OCI-LY3 (cell line): Measurements from ENCODE around the gene SPRY1.

Source experiments
- H2AFZ ChIP-seq: fragments of 200-600, 300-600 bp; shearing (Covaris generic); 2 replicates; pipeline ENCODE4 v1.6.0; 2014; ENCODE audit warnings: antibody characterized with exemption, low read depth, low read length
- H3K27ac ChIP-seq: fragments of 200-600, 300-600 bp; sonication (generic); 2 replicates; pipeline ENCODE4 v1.5.1; 2014; ENCODE audit warnings: mild to moderate bottlenecking, low read length, moderate library complexity, mixed read lengths
- H3K27me3 ChIP-seq: fragments of 200-600, 300-600 bp; sonication (generic); 2 replicates; pipeline ENCODE4 v1.6.1; 2014; ENCODE audit warnings: low read depth, low read length, mixed read lengths
- H3K36me3 ChIP-seq: fragments of 200-600, 300-600 bp; sonication (generic); replicated peaks from 2 replicates; pipeline ENCODE3; 2014; ENCODE audit warnings: low read depth, low read length, mixed read lengths
- H3K4me1 ChIP-seq: fragments of 300-600, 200-600 bp; sonication (generic); 2 replicates; pipeline ENCODE4 v1.6.1; 2014; ENCODE audit warnings: low read length, mixed read lengths
- H3K4me2 ChIP-seq: fragments of 200-600, 300-600 bp; sonication (generic); 2 replicates; pipeline ENCODE4 v1.6.1; 2014; ENCODE audit warnings: low read length, mixed read lengths
- H3K4me3 ChIP-seq: fragments of 300-600, 200-600 bp; sonication (generic); 2 replicates; pipeline ENCODE4 v1.5.1; 2014; ENCODE audit warnings: antibody characterized with exemption, mild to moderate bottlenecking, low read length, moderate library complexity
- H3K79me2 ChIP-seq: fragments of 300-600, 200-600 bp; shearing (Covaris generic); 2 replicates; pipeline ENCODE4 v1.6.1; 2014; ENCODE audit warnings: mild to moderate bottlenecking, low read length, mixed read lengths
- H3K9ac ChIP-seq: fragments of 300-600, 200-600 bp; shearing (Covaris generic); 2 replicates; pipeline ENCODE4 v1.6.0; 2014; ENCODE audit warnings: mild to moderate bottlenecking, low read length, moderate library complexity
- H3K9me3 ChIP-seq: fragments of 200-600, 300-600 bp; shearing (Covaris generic); 2 replicates; pipeline ENCODE4 v1.6.1; 2014; ENCODE audit warnings: low read length, mixed read lengths; ENCODE audit not compliant: insufficient read depth
- H4K20me1 ChIP-seq: fragments of 200-600, 300-600 bp; sonication (generic); 2 replicates; pipeline ENCODE4 v1.6.1; 2016; ENCODE audit warnings: low read length, mixed read lengths; ENCODE audit not compliant: insufficient read depth
- CTCF ChIP-seq: fragments of 200-600, 300-600 bp; sonication (generic); IDR thresholded peaks from 2 replicates; pipeline ENCODE4 v1.5.1; 2014; ENCODE audit warnings: antibody characterized with exemption, low read length, low read depth
- EZH2phosphoT487 ChIP-seq: fragments of 200-600 bp; shearing (Covaris generic); IDR thresholded peaks from 2 replicates; pipeline ENCODE4 v1.6.1; 2018; ENCODE audit warnings: antibody characterized with exemption, mixed run types, low read depth

Gene SPRY1

DNA sequence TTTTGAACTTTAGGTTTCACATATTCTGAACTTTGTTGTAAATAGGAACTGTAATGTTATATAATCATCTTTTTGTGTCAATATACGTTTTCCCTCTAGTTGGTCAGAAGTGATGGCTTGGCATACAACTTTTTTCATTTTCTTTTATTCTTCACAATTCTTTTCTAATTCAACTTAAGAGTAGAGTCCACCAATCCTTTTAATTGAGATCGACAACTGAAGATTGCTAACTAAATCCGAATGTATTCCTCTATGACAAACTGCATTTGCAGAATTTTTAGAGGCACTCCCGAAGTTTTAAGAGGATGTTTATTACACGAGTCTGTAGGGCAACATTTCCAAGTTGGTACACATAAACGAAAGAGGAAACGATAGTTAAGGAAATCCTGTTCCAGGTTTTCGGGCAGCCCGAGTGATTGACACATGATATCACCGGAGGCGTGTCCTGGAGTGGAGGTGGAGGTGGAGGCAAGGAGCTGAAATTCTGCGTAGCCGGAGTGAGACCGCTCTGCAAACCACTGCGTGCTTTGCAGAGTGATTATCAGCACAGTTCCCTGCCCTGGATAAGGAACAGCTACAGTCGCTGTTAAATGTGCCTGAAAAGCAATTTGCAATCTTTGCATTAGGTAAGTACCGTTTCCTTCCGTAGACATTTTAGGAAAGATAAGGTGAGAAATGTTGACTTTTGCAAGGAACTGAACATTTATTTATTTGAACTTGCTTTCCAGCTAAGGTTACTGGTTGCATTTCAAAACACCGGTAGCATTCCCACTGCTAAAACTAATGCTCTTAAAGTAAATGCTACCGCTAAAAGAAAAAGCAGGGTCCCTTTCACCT lies at the start of gene SPRY1:
Gene SPRY1, plus strand, starts transcription at position 489 of the 837 bp plus-strand sequence. CDS start 4,797 bp downstream, outside the sequence.
- Histone ChIP-seq H3K27me3 (peaks cover 45% of the 10 kb centered on the region), H3K9me3 (no peaks in the 10 kb centered on the region), H3K36me3 (no peaks in the 10 kb centered on the region), H3K4me1 (peaks cover 9% of the 10 kb centered on the region), H3K4me2 (peak within 1 kb of the TSS; percentile 96), H3K9ac (peak within 1 kb of the TSS; percentile 67), H4K20me1 (no peaks in the 10 kb centered on the region), H3K79me2 (no peaks in the 10 kb centered on the region), H3K4me3 (peak within 1 kb of the TSS; percentile 79), H3K27ac (no peak within 1 kb of the TSS), H2AFZ (peak within 1 kb of the TSS; percentile 61)
- TF ChIP-seq CTCF (no peak; the same call in 1 of the 2 replicates), EZH2phosphoT487 (no peak)

- H3K79me2 ChIP-seq: no peaks in the 10 kb centered on the region
- TF ChIP-seq CTCF (no peak), EZH2phosphoT487 (no peak)
- no peak overlapping the region for H3K27ac ChIP-seq
- H3K4me1 ChIP-seq: peaks cover 7% of the 10 kb centered on the region
- no peaks in the 10 kb centered on the region for H4K20me1 ChIP-seq
- no peaks in the 10 kb centered on the region for H3K36me3 ChIP-seq
- no peaks in the 10 kb centered on the region for H3K9me3 ChIP-seq
- H3K4me2 ChIP-seq: no peak overlapping the region
- H3K9ac ChIP-seq: no peak overlapping the region
- H3K27me3 ChIP-seq: no peaks in the 10 kb centered on the region
- no peak overlapping the region for H3K4me3 ChIP-seq
- no peak overlapping the region for H2AFZ ChIP-seq
Measured at GRCh38 chr4:123346951-123347350, 49.6 kb upstream of the SPRY1 start.

- TF ChIP-seq CTCF (no peak), EZH2phosphoT487 (no peak)
Measured at GRCh38 chr4:123348946-123349345, 47.6 kb upstream of the SPRY1 start.

DNA sequence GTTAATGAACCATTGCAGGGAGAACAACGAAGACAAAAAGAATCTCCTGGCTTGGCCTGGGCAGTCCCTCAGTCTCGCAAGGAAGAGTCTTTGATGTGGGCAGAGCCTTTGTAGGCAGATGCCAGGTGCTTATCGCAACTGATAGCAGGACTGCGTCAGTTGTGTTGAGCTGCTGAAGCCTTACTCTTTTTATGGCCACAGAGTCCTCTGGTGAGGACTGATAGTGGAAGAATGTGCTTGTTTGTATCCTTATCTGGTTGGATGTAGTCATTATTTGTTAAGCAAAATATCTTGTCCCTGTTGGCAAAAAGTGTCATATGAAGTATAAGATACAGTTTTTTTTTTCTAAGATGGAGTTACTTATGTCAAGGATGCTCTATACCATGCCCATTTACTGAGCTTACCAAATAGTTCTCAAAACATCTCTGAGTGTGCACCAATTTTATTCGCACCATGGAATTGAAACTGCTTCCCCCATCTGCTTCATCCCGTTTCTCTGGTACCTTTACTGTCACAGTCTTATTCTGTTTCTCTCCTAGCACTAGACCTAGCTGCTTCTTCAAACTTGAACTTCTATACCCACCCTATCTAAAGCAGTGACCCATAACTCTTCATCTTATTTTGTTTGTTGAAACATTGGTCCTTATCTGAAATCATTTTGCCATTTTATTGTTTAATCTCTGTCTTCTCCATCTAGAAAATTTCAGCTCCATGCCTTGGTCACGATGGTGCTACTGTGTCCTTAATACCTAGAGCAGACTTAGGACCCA lies 47.0 kb upstream of the SPRY1 start:
- Histone ChIP-seq H3K36me3 (no peaks in the 10 kb centered on the region), H3K9ac (no peak overlapping the region), H3K4me1 (no peaks in the 10 kb centered on the region), H4K20me1 (no peaks in the 10 kb centered on the region), H3K79me2 (no peaks in the 10 kb centered on the region), H3K4me2 (no peak overlapping the region), H3K27me3 (no peaks in the 10 kb centered on the region), H2AFZ (peak overlapping the region; percentile 33; the same call in 1 of the 2 replicates), H3K27ac (no peak overlapping the region), H3K9me3 (no peaks in the 10 kb centered on the region), H3K4me3 (no peak overlapping the region)
- TF ChIP-seq EZH2phosphoT487: no peak
- TF ChIP-seq CTCF: no peak

More at GRCh38 chr4:123348946-123349345, 47.6 kb upstream of the SPRY1 start:
- H2AFZ ChIP-seq: no peak overlapping the region
- H3K4me2 ChIP-seq: no peak overlapping the region
- H3K4me3 ChIP-seq: no peak overlapping the region
- no peak overlapping the region for H3K9ac ChIP-seq
- no peak overlapping the region for H3K27ac ChIP-seq
- no peaks in the 10 kb centered on the region for H3K9me3 ChIP-seq
- H4K20me1 ChIP-seq: no peaks in the 10 kb centered on the region
- no peaks in the 10 kb centered on the region for H3K79me2 ChIP-seq
- peaks cover 6% of the 10 kb centered on the region for H3K4me1 ChIP-seq
- H3K36me3 ChIP-seq: no peaks in the 10 kb centered on the region
- no peaks in the 10 kb centered on the region for H3K27me3 ChIP-seq
